Breast epithelium (tissue), 4 donors: ENCODE results near the gene PARD3B. TPM values are rescaled to one million over a fixed set of nuclear protein-coding genes. Genes with fewer than 3 reads are reported as not detected.

Experiments used
- DNase-seq, 2 donors: peaks; one replicate each; pipeline ENCODE4 v3.0.0-alpha.2; 2019; ENCODE audit warnings: low spot score in 2 of 2
- H3K27ac ChIP-seq, 2 donors: fragments of 200-600 bp; sonication (generic) in 1 of 2; one replicate each; pipeline ENCODE4 v1.5.1; 2016 to 2019; ENCODE audit warnings: mild to moderate bottlenecking in 1 of 2
- H3K27me3 ChIP-seq, 2 donors: fragments of 200-600 bp; sonication (generic) in 1 of 2; one replicate each; pipeline versions ENCODE4 v1.5.1 to v1.6.0; 2017 to 2019; ENCODE audit warnings: control low read depth in 1 of 2, mild to moderate bottlenecking in 1 of 2
- H3K36me3 ChIP-seq: fragments of 200-600 bp; one replicate; pipeline ENCODE4 v1.5.1; 2019
- H3K4me1 ChIP-seq, 2 donors: fragments of 200-600 bp; sonication (generic); one replicate each; pipeline ENCODE4 v1.5.1; 2016 to 2019; ENCODE audit warnings: control low read depth in 1 of 2
- H3K4me3 ChIP-seq, 3 donors: fragments of 200-600 bp; sonication (generic); 1 replicate in 2 of 3; 2 replicates in 1 of 3; pipeline ENCODE4 v1.5.1; 2016 to 2019; ENCODE audit warnings: mild to moderate bottlenecking in 3 of 3, moderate library complexity in 2 of 3
- H3K9me3 ChIP-seq, 2 donors: fragments of 200-600 bp; sonication (generic) in 1 of 2; one replicate each; pipeline ENCODE4 v1.5.1; 2016 to 2019; ENCODE audit warnings: control low read depth in 1 of 2
- POLR2A ChIP-seq: fragments of 450-650 bp; IDR thresholded peaks from one replicate; pipeline ENCODE4 v1.6.1; 2016; ENCODE audit warnings: antibody characterized with exemption, mild to moderate bottlenecking, moderate library complexity
- POLR2AphosphoS5 ChIP-seq, 3 donors: sonication (generic); formaldehyde crosslinking; IDR thresholded peaks; one replicate each; pipeline ENCODE4 v1.6.1; 2017; ENCODE audit warnings: antibody characterized with exemption in 3 of 3
- intact Hi-C: fragments of 100-400 bp; cut with DNase I; formaldehyde crosslinking; loops from one replicate; pipeline ENCODE4 v1.15.1; 2023; ENCODE audit warnings: low total_unique reads
- total RNA-seq, 3 donors: library from RNA; depleted of rRNA; stranded (reverse); fragments of >200 nt; gene quantifications; one replicate each; pipeline ENCODE4 v1.1.0, GENCODE V29; 2016
- TF ChIP-seq, protein P1 (sequence below), 3 donors: fragments of 450-650 bp; IDR thresholded peaks; one replicate each; pipeline ENCODE4 v1.5.1; 2016 to 2017; ENCODE audit warnings: antibody characterized with exemption in 3 of 3, mild to moderate bottlenecking in 3 of 3, moderate library complexity in 3 of 3

Gene PARD3B
- total RNA-seq, 3 donors from 2014 or later: 24.6 to 66.2 (median 25.9) TPM

DNA sequence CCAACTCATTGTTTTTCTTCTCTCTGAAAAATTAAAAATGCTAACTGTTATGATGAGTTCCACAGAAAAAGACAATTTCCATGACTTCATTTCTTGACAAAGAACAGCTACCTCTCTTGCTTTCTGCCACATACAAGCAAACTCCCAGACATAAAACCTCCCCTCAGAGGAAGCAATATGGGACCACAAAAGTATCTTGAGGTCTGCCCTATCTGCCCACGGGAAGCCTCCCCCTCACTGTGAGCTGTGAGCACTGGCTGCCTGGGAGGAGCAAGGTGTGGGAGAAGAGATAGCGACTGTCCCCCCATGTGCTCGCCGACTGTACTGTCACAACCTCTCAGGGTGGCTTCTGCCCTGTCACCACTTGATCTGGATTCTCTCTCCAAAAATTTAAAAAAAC is 1067.4 kb downstream of the PARD3B start:
- intact Hi-C loops: no loop called here
- DNase-seq: no peak
- H3K27ac ChIP-seq: no peak overlapping the region

DNA sequence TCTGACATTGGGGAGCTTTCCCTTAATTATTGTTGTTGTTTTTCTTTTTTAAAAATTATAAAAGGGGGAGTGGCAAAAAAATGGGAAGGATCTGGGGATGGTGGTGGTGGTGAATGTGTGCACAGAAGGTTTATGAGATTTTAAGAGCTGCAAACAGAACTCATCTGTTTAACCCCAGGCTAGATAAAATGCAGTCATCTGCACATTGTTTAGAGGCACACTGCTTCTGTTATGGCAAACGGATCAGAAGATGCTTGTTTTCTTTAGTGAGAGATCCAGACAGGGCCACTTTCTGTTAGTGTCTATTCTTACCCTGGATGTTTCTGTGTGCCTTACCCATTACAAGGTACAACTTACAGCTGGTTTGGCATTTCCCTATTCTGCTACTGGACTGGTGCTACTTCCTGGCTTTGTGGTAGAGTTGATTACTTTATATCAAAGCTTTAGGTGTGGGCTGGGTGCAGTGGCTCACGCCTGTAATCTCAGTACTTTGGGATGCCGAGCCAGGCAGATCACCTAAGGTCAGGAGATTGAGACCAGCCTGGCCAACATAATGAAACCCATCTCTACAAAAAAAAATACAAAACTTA is 1068.8 kb downstream of the PARD3B start:
- DNase-seq: no peak
- no peaks in the 10 kb centered on the region for H3K4me1 ChIP-seq
- no peak for TF ChIP-seq POLR2A
- TF ChIP-seq, protein P1, sequence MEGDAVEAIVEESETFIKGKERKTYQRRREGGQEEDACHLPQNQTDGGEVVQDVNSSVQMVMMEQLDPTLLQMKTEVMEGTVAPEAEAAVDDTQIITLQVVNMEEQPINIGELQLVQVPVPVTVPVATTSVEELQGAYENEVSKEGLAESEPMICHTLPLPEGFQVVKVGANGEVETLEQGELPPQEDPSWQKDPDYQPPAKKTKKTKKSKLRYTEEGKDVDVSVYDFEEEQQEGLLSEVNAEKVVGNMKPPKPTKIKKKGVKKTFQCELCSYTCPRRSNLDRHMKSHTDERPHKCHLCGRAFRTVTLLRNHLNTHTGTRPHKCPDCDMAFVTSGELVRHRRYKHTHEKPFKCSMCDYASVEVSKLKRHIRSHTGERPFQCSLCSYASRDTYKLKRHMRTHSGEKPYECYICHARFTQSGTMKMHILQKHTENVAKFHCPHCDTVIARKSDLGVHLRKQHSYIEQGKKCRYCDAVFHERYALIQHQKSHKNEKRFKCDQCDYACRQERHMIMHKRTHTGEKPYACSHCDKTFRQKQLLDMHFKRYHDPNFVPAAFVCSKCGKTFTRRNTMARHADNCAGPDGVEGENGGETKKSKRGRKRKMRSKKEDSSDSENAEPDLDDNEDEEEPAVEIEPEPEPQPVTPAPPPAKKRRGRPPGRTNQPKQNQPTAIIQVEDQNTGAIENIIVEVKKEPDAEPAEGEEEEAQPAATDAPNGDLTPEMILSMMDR (IDR thresholded peaks at IDR 0.05): no peak
- TF ChIP-seq POLR2AphosphoS5 (IDR thresholded peaks at IDR 0.05): no peak
- H3K9me3 ChIP-seq: no peaks in the 10 kb centered on the region
- no peaks in the 10 kb centered on the region for H3K36me3 ChIP-seq
- intact Hi-C loops: no loop called here
- H3K27me3 ChIP-seq: no peaks in the 10 kb centered on the region
- H3K27ac ChIP-seq: no peak overlapping the region
- H3K4me3 ChIP-seq: no peak overlapping the region

More for the DNA sequence above, 1067.4 kb downstream of the PARD3B start:
- Histone ChIP-seq H3K4me3 (no peak overlapping the region), H3K9me3 (no peaks in the 10 kb centered on the region), H3K27me3 (no peaks in the 10 kb centered on the region), H3K36me3 (no peaks in the 10 kb centered on the region), H3K4me1 (no peaks in the 10 kb centered on the region)
- no peak for TF ChIP-seq POLR2A
- no peak for TF ChIP-seq POLR2AphosphoS5 (IDR thresholded peaks at IDR 0.05)
- TF ChIP-seq, protein P1 (IDR thresholded peaks at IDR 0.05): no peak

DNA sequence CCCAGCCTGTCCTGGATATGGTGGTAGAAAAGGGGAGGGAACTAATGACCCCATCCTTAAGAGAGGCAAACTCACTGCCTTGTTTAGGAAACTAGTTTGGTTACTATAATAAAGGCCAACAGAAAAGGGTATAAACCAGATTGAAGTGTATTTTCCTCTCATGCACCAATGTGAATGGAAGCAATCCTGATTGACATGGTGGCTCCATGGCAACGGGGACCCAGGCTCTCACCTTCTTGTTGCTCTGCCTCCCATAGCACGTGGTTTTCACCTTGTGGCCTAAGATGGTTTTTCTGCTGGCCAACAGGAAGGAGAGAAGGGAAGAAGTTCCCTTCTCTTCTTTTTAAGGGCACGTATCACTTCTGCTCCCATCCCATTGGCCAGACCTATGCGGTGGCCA is 1069.7 kb downstream of the PARD3B start:
- no peak overlapping the region for H3K27ac ChIP-seq
- H3K4me1 ChIP-seq: no peaks in the 10 kb centered on the region
- DNase-seq: no peak
- H3K9me3 ChIP-seq: no peaks in the 10 kb centered on the region
- TF ChIP-seq POLR2AphosphoS5 (IDR thresholded peaks at IDR 0.05) (no peak), POLR2A (no peak)
- TF ChIP-seq, protein P1 (IDR thresholded peaks at IDR 0.05): no peak
- intact Hi-C loops: no loop called here
- no peak overlapping the region for H3K4me3 ChIP-seq
- H3K27me3 ChIP-seq: no peaks in the 10 kb centered on the region
- H3K36me3 ChIP-seq: no peaks in the 10 kb centered on the region

DNA sequence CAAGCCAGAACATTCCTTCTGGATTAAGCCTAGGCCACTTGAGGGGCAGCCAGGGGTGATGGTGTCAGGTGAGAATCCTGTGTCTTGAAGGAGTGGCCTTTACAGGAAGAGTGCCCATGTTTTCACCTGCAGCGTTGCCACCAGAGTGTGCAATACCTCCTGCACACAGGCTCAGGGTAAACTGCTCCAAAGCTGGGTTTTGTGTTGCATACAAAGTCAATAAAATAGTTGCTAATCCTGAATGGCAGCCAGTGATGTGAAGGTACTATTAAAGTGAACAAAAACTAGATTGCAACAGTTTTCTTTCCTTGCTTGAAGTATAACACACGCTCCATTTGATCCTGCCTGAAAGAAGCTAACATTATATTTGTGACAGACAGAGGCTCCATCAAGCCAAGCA is 1072.6 kb downstream of the PARD3B start:
- Histone ChIP-seq H3K4me3 (no peak overlapping the region), H3K9me3 (no peaks in the 10 kb centered on the region), H3K4me1 (no peaks in the 10 kb centered on the region), H3K27me3 (no peaks in the 10 kb centered on the region), H3K27ac (no peak overlapping the region), H3K36me3 (no peaks in the 10 kb centered on the region)
- intact Hi-C loops: no loop called here
- DNase-seq: no peak
- TF ChIP-seq POLR2A: no peak
- TF ChIP-seq, protein P1 (IDR thresholded peaks at IDR 0.05): no peak
- TF ChIP-seq POLR2AphosphoS5 (IDR thresholded peaks at IDR 0.05): no peak

DNA sequence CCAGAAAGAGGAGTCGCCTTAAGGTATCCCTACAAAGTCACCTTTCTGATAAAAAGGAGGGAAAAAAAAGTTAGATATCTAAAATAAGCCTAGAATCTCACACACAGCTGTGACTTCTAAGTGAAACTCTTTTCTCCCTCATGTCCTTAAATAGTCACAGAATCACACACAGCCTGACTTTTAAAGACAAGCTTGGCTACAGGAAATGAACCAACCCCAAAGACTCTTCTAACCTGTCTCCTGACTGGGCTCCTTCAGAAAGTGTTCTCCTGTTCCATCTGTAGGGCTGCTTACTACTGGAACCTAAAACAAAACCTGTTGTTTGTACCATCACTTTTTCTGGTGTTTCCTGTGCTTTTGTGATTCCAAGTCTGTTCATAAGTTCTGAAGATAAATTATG is 1074.3 kb downstream of the PARD3B start:
- H3K36me3 ChIP-seq: no peaks in the 10 kb centered on the region
- no peaks in the 10 kb centered on the region for H3K9me3 ChIP-seq
- H3K27ac ChIP-seq: no peak overlapping the region
- H3K4me3 ChIP-seq: no peak overlapping the region
- no peak for DNase-seq
- TF ChIP-seq, protein P1 (IDR thresholded peaks at IDR 0.05): no peak
- no peak for TF ChIP-seq POLR2A
- no peak for TF ChIP-seq POLR2AphosphoS5 (IDR thresholded peaks at IDR 0.05)
- intact Hi-C loops: no loop called here
- H3K27me3 ChIP-seq: no peaks in the 10 kb centered on the region
- H3K4me1 ChIP-seq: no peaks in the 10 kb centered on the region
